Right ventricle myocardium superior (tissue), 1 donor: ENCODE data around the gene TANC2. TPM values are rescaled to one million over a fixed set of nuclear protein-coding genes. Genes with fewer than 3 reads are reported as not detected.

Experiments used
- ATAC-seq: fragments of 200-7000 bp; cut with Tn5 transposase; one replicate; pipeline ENCODE4 v1.9.1; 2020; ENCODE audit warnings: mild to moderate bottlenecking; ENCODE audit not compliant: poor library complexity
- DNase-seq: peaks from one replicate; pipeline ENCODE4 v3.0.0-alpha.2; 2020
- intact Hi-C: fragments of 100-400 bp; cut with DNase I; formaldehyde crosslinking; loops from one replicate; pipeline ENCODE4 v1.11.2; 2022
- long read RNA-seq: library from polyadenylated mRNA; unstranded; transcript quantifications from one replicate; pipeline ENCODE4 v2.0.0, GENCODE V29; 2021
- total RNA-seq: library from RNA; stranded (reverse); fragmentation: NEBNext Ultra II Directional; extraction: Animal tissue kit (Norgen Biotek cat#: 25700); gene quantifications from one replicate; pipeline ENCODE4 v1.2.1, GENCODE V29; 2021
- donor health status: DM: no; HTN: yes; CAD: no; lungs with severe emphysema.

The TANC2 gene
- 6.4 TPM for total RNA-seq
- long read RNA-seq, partial matches to known transcripts = 0 of 2 reads
- long read RNA-seq, other reads (novel, unspliced or antisense) = 2 of 2 reads

DNA sequence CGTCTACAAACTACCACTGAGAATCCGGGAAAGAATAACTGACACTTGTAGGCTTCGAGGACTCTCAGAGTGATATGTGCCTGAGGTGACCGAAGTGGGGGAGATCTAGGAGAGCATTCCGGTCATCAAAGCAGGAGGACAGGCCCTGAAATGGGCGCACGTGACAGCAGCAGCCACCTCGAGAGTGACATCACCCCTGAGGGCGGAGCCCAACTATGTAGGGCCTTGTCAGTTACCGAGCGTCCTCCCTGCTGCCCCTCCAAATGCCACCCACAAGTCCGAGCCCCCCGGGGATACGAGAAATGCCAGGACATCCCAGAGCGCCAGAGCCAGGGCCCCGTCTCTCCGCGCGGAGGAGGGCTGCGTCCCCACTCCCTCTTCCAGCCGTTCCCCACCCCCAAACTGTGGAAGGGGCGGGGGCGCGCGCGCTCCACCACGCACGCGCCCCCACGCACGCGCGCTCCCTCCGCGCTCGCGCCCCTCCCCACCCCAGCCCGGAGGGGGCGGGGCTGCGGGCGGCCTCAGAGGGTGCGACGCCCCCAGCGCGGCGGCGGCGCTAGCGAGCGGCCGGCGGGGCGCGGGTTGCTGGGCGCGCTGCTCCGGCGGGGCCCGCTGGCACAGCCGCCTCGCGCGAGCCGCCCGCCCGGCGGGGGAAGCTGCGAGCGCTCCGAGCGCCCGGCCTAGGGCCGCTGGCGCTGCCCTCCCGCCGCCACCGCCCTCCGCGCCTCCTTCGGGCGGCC, at the start of gene TANC2:
TSS of gene TANC2 (plus strand) at position 550 of the 740 bp plus-strand sequence. CDS start 43,325 bp downstream, outside the sequence.
- intact Hi-C loops = loop anchor here (5.0 kb wide), 1 partner anchor 264 kb away; no protein-coding TSS in a partner anchor
- DNase-seq (peak; percentile 90), ATAC-seq (peak; percentile 98)

DNA sequence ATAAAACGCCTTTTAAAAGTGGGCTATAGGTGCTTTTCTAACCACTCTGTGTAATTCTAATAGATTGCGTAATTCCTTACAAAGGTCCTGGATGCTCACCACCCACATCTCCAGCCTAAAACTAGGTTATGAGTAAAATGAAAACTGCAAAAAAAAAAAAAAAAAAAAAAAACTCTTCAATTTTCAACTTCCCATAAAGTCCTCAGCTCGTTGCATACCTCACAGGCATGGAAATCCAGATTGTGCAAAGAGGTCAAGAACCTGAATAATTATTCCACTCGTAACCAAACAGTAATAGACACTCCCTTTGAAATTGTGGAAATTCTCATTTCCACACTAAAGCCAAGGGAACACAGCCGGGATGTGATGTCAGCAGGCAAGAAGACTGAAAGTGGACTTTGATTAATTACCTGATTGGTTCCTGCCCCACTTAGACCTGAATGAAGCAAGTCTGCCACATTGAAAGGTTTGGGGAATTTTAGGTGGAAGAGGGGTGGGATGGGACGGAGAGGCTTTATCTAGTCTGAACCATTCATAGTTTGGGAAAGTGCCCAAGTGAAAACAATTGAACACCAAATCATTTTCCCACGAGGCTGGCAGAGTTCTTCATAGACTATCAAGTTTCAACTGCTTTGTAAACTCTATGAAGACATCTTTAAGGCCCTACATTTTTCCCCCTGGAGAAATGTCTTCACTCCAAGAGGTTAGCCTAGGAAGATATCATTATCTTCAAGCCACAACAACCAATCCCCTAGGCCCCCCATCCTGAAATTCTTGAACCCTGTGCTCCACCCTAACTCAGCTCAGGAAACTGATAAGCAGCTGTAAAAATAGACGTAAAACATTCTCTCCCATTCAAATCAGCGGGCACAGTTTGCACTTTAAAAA, 49.1 kb upstream of the TANC2 start:
- ATAC-seq (no peak), DNase-seq (no peak)
- intact Hi-C loops = no loop called here

DNA sequence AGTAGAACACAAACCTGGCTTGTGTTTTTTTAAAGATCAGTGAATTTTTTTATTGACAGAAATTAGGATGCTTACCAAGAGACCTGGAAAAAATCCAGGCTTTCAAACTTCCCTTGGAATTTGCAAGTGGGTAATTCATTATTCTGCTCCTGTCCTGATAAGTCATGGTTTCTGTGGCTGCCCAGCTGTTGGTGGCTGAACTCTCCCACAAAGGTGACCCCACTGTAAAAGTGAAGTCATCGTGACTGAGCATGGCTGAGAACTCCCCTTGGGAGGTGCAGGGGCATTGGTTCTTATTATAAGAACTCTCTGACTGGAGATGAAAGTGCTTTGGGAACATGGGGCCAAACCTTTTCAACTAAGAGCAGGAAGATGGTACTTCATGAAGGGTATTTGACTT, 46.6 kb upstream of the TANC2 start:
- intact Hi-C loops = no loop called here
- no peak for DNase-seq
- no peak for ATAC-seq

DNA sequence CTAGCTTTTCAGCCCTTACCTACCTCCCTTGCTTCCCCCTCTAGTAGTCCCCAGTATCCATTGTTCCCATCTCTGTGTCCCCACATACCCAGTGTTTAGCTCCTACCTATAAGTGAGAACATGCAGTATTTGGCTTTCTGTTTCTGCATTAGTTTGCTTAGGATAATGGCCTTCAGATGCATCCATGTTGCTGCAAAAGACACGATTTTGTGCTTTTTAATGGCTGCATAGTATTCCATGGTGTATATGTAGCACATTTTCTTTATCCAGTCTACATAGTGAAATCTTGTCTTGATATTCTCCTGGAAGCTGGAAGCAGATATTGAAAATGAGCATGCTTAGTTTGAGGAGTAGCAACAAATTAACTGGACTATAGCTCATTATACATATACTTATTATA, 45.7 kb upstream of the TANC2 start:
- ATAC-seq (no peak), DNase-seq (no peak)
- intact Hi-C loops = no loop called here

DNA sequence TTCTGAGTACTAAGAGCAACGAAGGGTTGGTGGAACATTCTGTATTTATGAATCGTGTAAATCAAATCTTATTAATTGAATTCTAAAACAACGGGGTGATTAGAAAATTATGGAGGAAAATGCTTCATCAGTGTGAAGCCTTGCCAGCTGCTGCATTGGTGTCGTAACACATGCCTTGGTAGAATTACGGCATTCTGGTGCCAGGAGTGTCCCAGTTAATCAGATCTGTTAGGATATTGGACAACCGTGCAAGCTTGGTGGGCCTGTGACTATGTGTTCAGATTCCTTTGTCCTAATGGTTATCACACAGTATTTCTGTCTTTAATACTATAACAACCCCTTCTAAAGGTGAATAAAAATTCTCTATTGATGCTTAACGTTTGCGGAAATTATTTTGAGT, 44.2 kb upstream of the TANC2 start:
- no peak for DNase-seq
- intact Hi-C loops = no loop called here
- ATAC-seq = no peak

DNA sequence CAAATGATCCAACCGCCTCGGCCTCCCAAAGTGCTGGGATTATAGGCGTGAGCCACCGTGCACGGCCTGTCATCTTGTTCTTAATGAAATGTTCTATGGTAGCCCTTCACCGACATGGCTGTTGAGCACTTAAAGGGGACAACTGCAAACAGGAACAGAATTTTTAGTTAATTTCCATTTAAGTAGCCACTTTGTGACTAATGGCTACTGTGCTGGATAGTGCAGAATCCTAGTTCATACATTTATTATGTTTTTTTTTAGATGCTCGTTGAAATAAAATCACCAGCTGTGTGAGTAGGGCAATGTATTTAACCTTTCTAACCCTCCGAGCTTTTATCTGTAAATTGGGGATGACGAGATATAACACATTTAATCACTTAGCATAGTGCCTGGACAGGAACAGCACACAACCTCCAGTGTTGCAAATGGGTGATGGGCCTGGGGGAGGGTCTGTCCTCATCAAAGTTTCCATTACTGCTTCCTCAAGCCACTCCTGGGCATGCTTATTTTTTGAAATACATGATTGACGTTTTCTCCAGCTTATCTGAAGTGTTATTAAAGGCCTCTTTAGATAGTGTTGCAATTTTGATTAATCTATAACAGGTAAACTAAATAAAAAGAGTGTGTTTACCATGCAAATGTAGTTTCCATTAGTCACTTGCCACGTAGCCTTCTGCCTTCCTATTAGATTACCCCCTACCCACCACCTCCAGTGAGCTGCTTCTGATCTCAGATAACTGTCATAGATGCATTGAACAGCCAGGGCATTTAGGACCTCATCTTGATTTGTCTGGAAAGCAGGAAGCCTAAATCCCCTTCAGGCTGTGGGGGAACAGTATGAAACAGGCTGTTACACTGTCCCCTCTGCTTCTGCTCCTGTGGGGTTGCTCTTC, 42.5 kb upstream of the TANC2 start:
- ATAC-seq (no peak), DNase-seq (no peak)
- intact Hi-C loops = no loop called here

DNA sequence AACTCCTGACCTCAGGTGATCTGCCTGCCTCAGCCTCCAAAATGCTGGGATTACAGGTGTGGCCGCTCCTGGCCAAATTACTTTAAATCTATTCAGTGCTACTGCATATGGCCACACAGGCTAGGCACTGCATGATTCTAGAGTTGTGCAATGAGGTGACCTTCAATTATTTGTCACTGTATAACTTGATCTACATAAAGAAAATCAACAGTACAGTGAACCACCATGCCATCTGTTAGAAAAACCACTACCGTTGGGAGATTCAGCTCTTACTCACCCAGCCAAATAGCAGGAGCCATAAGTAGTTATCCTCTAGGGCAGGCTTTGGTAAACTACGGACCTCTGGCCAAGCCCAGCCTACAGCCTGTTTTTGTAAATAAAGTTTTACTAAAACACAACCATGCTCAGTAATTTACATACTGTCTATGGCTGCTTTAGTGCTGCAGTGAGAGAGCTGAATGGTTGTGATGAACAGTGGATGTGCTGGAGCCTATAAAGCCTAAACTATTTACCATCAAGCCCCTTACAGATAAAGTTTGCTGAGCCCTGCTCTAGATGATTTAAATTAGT, 40.7 kb upstream of the TANC2 start:
- DNase-seq = no peak
- no peak for ATAC-seq
- intact Hi-C loops = no loop called here

DNA sequence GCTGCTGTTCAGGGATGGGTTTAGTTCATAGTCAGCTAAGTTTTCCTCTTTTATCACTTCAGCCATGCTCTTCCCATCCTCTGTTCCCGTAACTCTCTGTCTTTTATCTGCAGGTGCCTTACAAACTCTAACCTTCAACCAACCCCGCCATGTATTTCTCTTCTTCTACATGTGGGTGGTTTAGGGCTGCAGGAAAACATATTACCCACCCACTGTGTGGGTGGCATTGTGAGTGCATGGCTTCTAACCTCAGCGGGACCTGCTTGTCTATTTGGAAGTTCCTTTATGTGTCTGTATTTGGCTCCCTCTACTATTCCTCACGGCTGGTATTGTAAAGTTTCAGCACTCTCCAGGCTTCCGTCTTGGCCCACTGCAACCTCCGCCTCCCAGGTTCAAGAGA, 39.0 kb upstream of the TANC2 start:
- DNase-seq (no peak), ATAC-seq (no peak)
- intact Hi-C loops = no loop called here

DNA sequence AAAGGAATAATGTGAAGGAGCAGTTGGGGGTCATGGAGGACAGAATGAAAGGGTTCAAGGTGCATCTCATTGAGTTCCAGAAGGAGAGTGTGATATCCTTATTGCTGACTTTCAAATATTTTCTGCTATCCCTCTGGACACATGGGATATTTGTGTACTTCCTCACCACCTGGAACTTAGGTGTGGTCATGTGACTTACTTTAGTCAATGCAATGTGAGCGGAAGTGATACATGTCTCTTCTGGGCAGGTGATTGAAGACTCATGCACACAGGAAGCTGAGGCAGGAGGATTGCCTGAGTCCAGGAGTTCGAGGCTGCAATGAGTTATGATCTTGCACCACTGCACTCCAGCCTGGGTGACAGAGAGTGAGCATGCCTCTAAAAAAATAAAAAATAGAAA, 36.7 kb upstream of the TANC2 start:
- DNase-seq (no peak), ATAC-seq (no peak)
- intact Hi-C loops = no loop called here

DNA sequence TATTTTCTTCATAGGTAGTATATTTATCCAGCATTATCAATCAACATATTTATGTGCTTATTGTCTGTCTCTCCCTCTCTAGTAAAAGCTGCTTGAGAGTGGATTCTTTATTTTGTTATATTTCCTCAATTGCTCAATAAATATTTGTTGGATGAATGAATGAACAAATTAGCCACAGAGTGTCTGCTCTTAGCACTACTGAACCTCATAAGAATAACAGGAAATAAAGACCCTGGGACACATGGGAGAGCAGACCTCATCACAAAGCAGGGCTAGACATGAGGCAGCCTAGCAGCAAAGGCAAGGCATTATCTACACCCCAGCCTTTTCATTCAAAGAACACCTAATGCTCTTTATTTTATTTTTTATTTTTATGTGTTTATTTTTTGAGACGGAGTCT, 34.9 kb upstream of the TANC2 start:
- ATAC-seq = no peak
- intact Hi-C loops = no loop called here

DNA sequence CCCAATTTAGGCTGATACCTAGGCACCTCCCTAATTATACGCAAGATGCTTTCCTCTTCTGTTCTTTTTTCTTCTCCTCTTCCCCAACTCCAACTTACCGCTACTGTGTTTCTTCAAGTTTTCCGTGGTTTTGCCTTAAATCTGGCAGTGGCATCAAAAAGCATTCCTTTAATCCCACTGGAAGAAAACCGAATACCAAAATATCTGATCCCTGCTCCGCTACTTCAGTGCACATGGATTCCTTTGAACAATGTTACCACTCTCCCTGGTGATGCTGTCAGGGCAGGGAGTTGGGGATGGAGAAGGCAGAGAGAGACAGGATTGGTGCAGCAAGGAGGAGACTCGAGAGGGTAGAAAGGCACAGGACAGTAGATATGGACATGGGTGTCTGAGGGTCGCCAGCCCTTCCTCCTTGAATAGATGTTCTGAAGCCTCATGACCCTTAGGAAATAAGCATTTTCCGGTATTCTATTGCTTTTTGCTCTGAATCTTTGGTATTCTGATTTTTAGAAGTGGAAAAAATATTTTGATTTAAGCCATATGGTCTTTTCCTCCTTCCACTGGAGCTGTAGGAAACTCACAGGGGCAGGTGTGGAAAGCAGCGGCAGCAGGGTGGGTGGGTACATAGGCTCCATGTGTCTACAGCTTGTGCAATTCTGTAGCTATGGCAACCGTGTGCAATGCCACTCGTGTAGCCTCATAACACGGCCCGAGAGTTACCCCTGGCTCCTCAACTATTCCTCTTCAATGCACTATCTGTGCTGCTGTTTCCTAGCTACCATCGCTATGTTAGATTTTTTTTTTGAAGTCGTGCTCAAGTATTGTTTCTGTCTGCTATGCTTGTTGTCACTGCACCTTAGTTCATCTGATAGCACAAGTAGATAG, 32.3 kb upstream of the TANC2 start:
- ATAC-seq (no peak), DNase-seq (no peak)
- intact Hi-C loops = no loop called here

More for the DNA sequence above, 34.9 kb upstream of the TANC2 start:
- DNase-seq = no peak

DNA sequence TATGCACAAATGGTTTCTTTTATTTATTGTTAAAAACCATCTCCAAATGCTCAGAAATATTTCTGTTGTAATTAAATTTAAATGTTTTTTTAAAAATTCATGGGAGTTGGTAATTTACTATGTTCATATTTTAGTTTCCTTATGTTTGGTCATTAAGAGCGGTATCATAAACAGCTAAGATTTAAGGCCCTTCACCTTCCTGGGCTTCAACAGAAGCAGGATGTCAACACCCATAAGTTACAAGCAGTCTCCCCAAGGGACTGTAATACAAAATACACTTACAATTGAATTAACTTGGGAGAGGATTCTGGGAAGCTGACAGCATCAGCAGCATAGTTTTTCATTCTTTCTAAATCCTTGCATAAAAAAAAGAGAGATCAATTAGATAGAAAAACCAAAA, 30.9 kb upstream of the TANC2 start:
- DNase-seq (no peak), ATAC-seq (no peak)
- intact Hi-C loops = no loop called here

DNA sequence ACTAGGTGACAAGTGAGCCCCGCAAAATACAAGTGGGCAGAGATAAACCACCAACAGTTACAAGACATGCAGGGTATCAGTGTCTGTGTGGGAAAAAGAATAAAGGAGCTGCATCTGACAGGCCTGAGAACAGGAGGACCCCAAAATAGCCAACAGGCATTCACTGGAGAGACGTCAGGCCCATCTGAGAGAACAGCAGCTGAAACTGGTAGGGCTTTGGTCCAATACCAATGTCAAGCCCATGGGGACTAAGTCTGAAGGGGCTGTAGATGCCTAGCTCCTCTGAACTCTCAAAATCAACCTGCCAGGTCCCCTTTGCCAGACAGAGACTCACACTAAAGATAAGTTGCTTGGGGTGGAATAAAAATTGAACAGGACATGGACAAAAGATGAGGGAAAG, 30.5 kb upstream of the TANC2 start:
- intact Hi-C loops = no loop called here
- ATAC-seq (no peak), DNase-seq (no peak)

DNA sequence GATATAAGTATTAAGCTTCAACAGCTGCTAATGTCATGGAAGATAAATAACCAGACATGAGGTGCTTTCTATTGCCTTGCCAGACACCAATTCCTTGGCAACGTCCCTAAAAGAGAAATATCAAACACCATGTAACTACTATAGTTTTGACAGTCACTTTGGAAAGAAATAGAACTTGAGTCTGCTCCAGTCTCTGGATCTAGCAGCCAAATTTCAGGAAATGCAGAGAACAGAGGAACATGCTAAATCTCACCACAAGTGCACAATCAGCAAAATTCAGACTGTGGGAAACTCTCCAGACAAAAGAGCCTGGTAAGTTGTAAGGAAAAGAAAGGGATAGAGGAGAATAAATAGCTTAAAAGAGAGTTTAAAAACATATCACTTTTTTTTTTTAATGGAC, 28.4 kb upstream of the TANC2 start:
- ATAC-seq = no peak
- intact Hi-C loops = no loop called here

DNA sequence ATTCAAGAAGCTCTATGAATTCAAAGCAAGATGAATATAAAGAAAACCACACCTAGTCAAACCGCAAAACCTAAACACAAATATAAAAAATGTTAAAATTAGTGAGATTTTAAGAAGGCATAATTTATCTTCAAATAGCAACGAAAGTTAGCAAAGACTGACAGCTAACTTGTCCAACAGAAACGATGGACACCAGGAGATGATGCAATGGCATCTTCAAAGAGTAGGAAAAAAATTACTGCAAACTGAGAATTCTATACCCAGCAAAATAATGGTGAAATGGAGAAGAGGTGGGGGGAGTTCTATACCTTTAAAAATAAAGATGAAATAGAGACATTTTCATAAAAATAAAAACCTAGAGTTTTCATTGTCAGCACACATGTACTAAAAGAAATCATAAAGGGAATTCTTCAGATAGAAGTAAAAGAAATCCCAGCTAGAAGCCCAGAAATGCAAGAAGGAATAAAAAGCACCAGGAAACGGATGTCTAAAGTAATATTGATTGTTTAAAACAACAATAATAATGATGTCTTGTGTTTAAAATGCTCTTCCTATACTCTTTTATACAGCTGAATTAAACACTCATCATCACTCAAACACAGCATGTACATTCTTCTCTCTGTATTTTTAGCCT, 24.6 kb upstream of the TANC2 start:
- ATAC-seq (no peak), DNase-seq (no peak)
- intact Hi-C loops = no loop called here

More for the DNA sequence above, 28.4 kb upstream of the TANC2 start:
- DNase-seq = no peak

DNA sequence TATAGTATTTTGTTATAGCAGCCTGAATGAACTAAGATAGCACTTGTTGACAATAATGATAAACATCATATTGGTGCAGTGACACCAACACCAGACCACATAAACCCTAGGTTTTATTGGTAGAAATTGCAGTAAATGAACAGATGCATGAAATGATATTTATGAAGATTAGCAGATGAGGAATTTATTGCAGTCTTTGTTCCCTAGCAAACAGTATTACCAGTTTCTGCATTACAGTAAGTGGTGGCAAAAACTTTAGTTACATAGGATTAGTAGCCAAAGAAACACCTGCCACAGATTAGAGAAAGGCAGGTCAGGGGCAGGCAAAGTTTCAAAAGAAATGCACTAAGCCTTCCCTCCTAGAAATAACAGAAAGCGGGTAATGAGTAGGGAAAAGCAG, 17.7 kb upstream of the TANC2 start:
- DNase-seq = no peak
- no peak for ATAC-seq
- intact Hi-C loops = no loop called here

DNA sequence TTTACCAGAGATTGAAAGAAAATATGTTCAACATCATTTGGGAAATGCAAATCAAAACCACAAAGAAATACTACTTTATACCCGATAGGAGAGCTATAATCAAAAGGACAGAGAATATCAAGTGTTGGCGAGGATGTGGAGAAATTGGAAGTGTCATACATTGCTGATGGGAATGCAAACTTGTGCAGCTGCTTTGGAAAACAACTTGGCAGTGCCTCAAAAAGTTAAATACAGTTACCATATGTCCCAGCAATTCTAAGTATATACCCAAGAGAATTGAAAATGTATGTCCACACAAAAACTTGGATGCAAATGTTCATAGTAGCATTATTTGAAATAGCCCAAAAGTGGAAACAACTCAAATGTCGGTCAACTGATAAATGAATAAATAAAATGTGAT, 17.0 kb upstream of the TANC2 start:
- no peak for ATAC-seq
- DNase-seq = no peak
- intact Hi-C loops = no loop called here
